Posterior cingulate gyrus (tissue), 11 donors: Measurements from ENCODE around the gene CASP8.
"Not testable (repeated sequence)": the region's sequence is repeated elsewhere in the genome, so short reads cannot be mapped to it uniquely, and the experiment has no call there.

ENCODE experiments used
- DNase-seq, 10 donors: peaks; one replicate each; pipeline versions ENCODE4 v3.0.0 to v3.0.0-alpha.2; 2020 to 2021; ENCODE audit warnings: mixed read lengths in 3 of 10
- intact Hi-C: fragments of 100-400 bp; cut with DNase I; formaldehyde crosslinking; loops from one replicate; pipeline ENCODE4 v1.15.1; 2023

CASP8 gene

DNA sequence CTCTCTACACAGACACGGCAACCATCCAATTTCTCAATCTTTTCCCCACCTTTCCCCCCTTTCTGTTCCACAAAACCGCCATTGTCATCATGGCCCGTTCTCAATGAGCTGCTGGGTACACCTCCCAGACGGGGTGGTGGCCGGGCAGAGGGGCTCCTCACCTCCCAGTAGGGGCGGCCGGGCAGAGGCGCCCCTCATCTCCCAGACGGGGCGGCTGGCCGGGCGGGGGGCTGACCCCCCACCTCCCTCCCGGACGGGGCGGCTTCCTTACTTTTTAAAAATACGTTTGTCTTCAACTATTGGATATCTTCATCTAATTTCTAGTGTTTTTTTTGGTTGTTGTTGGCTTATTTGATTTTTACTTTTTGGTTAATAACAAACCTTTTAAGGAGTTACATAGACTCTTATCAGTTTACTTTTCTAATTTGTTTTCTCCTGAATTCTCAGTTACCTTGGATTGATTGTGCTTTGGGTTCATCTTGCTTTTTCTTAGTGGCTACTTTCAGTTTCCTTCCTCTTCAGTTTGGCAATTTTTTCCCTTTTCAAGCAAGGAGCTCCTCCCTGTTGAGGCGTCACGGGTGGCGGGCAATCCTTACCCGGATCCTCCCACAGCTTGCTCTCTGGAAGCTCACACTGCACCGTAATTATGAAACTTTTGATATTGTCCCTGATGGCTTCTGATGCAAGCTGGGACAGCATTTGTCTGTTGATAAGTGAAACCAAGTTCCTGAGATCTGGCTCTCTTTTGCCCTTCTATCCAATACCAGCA, 21.0 kb upstream of the CASP8 start:
- DNase-seq = not testable (repeated sequence)

DNA sequence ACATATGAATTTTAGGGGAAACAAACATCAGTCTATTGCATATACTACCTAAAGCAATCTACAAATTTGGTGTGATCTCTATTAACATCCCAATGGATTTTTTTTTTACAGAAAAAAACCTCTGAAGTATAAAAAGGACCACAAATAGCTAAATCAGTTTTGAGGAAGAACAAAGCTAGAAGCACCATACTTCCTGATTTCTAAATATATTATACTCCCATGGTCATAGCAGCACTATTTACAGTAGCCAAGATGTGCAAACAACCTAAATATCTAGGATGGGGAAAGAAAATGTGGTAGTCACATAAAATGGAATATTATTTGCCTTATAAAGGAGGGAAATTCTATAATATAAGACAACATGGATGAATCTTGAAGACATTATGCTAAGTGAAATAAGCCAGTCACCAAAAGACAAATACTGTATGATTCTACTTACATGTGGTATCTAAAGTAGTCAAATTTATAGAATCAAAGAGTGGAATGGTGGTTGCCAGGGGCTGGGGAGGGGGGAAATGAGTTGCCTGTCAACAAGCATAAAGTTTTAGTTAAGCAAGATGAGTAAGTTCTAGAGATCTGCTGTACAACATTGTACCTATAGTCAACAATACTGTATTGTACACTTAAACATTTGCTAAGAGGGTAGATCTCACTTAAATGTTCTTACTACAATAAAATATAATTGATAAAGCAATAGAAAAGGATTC, 17.6 kb upstream of the CASP8 start:
- intact Hi-C loops = no loop called here
- no peak for DNase-seq

More for the DNA sequence above, 21.0 kb upstream of the CASP8 start:
- intact Hi-C loops = loop anchor here (2.0 kb wide), 1 partner anchor 125 kb away; no protein-coding TSS in a partner anchor

DNA sequence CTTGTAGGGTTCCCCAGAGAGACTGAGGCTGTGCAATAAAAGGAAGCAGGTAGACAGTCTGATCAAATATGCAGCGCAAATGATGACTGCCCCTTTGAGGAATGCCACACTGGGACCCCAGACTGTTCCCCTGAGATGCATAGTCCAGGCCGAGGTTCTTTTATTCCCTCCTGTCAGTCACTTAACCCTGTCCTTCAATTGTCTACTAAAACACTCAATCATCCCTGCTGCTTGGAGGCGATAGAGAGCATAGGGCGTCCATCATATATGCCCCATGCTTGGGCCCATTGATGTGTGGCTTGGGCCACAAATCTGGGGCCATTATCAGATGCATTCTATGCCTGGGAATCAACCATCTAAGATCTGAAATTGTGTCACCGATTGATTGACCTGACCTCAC, 15.5 kb upstream of the CASP8 start:
- intact Hi-C loops = no loop called here
- no peak for DNase-seq

DNA sequence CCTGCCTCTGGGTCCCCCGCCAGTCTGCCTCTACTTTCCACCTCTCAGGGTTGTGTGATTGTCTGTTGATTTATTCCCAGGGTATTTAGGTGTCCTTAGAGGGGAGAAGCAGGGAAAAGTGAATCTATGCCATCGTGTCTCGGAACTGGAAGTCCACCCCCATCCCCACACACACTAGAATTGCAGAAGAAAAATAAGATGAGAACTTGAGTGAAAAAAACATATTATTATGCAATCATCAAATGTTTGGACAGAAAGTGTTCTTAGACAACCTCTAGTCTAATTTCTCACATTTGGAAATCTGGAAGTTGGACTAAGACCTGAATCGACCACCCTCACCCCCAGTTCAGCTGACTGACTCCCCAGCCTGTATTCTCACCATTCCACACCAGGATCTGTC, 14.1 kb upstream of the CASP8 start:
- intact Hi-C loops = no loop called here

DNA sequence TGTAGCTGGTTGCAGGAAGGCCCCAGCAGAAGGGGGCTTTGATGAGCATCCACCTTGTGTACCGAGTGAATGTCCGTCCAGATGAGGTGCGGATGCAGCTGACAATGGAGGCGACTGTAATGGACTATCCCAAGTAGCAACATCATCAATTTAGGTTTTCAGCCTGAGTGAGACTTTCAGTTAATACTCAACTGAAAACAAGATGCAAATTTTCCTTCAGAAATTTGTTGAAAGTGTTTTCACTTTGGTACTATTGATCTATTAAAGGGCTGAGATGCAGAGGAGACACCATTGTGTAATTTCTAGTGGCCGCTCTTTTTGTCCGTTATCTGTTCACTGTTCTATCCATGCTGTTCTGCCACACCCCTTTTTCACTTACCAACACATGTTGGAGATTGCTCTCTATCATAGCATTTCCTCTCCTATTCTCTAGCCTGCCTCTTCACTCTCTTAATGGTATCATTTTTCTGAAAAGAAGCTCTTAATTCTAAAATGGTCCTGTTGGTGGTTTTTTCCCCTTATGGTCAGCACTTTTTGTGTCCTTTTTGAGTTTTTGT, 12.0 kb upstream of the CASP8 start:
- no peak for DNase-seq
- intact Hi-C loops = no loop called here

More for the DNA sequence above, 14.1 kb upstream of the CASP8 start:
- DNase-seq = no peak

DNA sequence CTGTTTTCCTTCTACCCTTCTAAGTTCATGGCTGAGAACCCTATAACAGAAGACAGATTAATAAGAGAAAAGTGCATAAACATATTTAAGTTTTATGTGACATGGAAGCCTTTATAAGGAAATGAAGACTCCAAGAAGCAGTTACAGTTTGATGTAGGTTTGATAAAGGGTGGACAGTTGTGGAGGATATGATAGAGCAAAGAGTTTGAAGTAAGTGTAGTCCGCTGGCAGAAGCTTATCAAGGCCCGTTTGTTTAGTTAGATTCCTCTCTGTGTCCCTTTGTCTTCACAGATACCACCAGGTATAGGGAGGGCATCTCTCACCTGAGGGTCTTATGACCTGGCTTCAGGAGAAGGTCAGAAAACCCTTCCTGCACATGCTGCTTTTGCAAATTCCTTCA, 10.4 kb upstream of the CASP8 start:
- no peak for DNase-seq
- intact Hi-C loops = no loop called here

DNA sequence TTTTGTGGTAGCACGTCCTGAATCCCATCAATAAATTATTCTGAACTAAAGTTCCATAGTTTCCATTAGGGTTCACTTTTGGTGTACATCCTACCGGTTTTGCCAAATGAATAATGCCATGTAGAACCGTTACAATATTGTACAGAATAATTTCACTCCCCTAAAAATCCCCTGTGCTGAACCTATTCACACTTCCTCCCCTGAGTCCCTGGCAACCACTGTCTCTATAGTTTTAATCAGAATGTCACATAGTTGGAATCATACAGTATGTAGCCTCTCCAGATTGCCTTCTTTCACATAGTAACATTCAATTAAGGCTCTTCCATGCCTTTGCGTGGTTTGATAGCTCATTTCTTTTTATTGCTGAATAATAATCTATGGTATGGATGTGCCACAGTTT, 9.6 kb upstream of the CASP8 start:
- intact Hi-C loops = no loop called here
- no peak for DNase-seq

DNA sequence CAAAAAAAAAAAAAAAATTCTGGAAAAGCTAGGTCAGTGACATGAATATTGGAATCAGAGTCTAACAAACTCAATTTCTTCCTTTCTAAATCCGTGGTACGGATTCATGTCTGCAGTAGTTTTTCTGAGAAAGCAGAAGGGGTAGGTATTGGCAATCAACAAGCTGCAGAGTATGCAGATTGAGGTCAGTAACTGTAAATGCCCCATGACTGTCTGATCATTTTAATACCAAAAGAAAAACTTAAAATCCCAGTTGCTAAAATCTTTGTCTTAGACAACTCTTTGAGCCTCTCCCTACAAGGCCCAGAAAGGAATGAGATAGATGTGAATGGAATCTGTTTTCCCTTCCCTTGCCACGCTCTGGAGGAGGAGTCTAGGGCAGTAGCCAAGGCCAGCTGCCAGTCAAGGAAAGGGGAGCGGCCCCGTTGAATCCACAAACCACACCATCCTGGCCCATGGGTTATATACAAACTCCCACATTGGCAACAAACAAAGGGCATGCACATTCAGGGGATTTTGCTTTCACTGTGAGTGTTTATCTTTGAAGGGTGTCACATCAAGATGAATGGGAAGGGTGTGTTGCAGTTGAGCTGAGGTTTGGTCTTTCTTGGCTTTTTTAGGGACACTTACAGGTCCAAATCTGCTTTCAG, 6.1 kb upstream of the CASP8 start:
- DNase-seq = no peak

DNA sequence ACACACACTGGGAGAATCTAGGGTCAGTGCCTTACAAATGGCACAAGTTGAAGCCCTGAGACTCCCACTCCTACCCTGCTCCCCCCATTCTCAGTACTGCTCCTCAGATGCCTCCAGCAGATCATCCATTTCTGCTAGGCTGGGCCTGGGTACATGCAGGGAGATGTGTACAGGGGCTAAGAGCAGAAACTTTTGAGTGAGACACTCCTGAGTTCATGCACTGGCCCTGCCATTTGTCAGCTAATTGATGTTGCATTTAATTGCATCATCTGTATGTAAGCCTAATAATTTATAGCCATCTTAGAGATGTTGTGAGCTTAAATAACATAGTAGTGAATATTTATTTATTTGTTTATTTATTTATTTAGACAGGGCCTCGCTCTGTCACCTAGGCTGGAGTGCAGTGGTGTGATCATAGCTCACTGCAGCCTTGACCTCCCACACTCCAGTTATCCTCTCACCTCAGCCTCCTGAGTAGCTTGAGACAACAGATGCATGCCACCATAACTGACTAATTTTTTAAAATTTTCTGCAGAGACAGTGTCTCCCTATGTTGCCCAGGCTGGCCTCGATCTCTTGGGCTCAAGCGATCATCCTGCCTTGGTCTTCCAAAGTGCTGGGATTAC, 4.8 kb upstream of the CASP8 start:
- intact Hi-C loops = no loop called here
- DNase-seq = no peak

More for the DNA sequence above, 6.1 kb upstream of the CASP8 start:
- intact Hi-C loops = no loop called here

DNA sequence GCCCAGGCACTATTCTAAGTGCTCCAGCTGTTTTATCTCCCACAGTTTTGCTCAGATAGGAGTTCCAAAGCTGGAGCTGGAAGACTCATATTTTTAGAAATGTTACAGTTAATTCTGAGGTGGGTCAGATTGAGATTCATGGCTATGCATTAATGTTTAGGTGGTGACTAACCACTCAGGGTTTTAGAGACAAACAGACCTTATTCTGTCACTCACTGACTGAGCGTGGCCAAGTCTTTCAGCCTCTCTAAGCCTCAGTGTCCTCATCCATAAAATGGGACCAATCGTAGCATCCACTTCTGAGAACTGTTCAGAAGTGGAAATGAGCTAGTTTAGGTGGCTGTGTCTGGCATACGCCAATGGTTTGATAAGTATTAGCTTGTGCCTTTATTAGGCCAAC, 4.3 kb upstream of the CASP8 start:
- no peak for DNase-seq
- intact Hi-C loops = no loop called here

DNA sequence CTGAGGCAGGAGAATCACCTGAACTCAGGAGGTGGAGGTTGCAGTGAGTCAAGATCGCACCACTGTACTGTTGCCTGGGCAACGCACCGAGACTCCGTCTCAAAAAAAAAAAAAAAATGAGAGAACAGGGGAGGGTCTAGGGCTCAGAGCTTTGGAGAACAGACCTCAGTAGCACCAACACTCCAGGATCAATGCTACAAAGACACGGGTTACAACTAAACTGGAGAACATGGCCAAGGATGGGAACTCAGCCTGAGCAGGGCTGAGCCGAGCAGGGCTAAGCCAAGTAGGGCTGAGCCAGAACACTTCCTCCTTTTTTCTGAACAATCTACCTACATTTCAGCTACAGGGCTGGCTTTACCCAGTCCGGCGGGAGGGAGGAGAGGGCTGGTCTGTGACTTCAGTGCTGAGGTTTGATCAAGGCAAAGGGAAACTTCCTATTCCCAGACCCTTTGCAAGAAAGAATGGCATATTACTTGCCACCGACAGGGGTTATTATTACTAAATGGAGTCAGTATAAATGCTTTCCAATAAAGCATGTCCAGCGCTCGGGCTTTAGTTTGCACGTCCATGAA, 2.9 kb upstream of the CASP8 start:
- intact Hi-C loops = no loop called here
- DNase-seq = no peak

DNA sequence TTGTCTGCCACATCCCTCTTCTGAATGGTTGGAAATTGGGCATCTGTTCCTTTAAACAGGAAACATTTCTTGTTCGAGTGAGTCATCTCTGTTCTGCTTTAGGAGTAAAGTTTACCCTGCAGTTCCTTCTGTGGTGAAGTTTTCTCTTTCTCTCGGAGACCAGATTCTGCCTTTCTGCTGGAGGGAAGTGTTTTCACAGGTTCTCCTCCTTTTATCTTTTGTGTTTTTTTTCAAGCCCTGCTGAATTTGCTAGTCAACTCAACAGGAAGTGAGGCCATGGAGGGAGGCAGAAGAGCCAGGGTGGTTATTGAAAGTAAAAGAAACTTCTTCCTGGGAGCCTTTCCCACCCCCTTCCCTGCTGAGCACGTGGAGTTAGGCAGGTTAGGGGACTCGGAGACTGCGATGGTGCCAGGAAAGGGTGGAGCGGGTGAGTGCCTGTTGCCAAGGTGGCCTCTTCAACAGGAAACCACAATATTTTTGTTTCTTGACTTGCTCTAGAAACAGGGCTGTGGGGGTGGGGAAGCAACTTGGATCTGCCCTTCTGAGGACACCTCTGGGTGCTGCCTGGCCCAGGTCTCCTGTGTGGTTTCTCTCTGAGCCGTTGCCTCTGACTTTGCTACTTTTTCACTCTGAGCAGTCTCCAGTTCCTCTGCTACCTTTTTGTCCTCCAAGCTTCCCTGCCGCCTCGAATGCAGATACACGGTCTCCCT, 2.2 kb upstream of the CASP8 start:
- intact Hi-C loops = no loop called here
- no peak for DNase-seq

DNA sequence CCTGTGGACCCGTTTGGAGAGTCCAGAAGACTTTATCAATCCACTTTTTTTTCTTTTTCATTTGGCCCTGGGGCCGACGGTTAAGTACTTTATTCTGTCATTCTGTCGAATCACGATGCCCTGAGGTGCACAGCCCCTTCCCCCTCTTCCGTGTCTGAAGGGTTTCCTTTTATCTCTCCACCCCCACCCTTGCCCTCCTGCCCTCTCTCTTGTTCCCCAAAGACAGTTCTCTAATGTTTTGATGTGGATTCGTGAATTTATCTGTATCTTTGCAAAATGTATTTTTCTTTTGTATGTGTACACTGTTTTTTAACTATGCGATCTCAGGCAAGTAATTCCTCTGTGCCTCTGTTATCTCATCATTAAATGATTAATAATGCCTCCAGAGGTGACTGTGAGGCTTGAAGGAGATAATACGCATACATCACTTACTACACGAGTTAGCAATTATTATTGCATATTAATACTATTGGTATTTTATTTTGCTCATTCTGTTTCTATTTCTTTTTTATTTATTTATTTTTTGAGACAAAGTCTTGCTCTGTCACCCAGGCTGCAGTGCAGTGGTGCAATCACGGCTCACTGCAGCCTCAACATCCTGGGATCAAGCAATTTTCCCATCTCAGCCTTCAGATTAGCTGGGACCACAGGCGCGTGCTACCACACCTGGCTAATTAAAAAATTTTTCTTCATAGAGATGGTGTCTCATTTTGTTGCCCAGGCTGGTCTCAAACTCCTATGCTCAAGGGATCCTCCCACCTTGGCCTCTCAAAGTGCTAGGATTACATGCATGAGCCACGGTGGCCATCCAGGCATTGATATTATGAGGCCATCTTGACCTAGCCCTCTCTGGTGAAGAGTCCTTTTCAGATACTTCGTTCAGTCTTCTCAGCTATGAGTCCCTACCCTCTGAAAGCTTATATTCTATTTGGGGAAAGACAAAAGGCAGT, 1.4 kb upstream of the CASP8 start:
- no peak for DNase-seq
- intact Hi-C loops = no loop called here

DNA sequence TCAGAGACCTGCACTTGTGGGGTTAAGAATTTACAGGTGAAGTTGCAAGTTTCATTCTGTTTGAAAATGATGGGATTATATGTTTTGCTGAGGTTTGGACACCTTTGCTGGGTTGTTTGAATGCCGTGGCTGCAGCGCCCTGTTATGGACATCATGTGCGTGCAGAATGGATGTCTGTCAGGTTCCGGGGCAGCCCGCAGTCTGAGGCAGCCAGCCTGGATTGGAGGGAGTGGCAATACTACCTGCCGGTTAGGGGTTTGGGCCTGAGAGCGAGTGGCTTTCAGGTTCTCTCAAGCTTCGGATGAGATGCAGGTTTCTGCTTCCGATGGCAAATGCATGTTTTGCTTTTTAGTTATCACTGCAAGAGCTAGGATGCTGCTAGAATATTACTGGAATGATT, 1.1 kb downstream of the CASP8 start:
- DNase-seq = peak in 1 of 10 donors; percentile 67
- intact Hi-C loops = no loop called here

DNA sequence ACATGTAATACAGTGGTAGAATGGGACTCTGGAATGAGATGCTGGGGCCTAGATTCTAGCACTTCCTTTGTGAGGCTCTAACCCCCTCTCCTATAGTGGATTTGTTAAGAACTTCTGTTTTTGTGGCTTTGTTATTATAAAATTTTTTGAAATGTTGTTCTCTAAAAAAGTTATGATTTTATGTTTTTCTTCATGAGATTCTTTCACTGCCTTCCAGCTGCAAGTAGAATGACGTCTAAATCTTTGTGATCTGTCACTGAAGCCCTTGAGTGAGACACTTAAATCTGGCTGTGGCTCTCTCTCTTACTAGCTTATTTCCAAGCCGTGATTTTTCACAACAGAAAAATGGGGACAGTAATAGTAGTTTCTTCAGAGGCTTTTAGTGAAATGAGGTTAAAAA, 1.6 kb downstream of the CASP8 start:
- intact Hi-C loops = no loop called here
- DNase-seq = no peak

DNA sequence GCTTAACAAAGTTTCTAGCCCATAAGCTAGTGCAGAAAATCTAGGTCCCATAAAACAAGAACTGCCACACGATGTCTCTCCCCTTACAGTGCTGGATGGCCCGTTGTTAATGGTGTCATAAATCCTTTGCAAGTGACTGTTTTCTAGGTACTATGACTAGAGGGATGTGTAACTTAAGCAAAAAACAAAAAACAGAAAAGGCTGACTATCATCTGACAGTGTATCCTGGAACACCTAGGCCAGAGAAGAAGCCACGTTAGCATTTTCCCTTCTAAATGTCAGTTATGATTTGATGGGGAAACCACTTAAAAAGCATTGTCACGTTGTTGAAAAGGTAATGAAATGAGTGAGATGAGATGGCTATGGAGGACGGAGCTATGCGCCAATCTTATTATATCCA, 2.4 kb downstream of the CASP8 start:
- intact Hi-C loops = no loop called here
- DNase-seq = no peak

DNA sequence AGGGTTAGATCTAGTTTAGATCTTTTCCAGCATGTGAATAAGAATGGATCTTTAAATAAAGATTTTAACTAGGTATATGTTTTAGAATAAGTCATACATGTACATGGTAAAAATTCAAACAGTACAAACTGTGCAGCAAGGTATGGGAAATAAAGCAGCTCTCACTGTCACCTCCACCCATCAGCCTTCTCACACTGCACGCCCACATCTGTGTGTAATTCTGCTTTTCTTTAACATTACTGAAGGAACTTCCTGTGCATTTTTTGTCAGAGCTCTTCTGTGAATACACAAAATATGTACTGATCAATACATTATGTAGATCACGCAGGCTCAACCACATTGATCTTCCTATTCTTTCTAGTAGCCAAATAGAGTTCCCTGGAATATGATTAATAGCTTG, 3.4 kb downstream of the CASP8 start:
- intact Hi-C loops = no loop called here
- DNase-seq = no peak

DNA sequence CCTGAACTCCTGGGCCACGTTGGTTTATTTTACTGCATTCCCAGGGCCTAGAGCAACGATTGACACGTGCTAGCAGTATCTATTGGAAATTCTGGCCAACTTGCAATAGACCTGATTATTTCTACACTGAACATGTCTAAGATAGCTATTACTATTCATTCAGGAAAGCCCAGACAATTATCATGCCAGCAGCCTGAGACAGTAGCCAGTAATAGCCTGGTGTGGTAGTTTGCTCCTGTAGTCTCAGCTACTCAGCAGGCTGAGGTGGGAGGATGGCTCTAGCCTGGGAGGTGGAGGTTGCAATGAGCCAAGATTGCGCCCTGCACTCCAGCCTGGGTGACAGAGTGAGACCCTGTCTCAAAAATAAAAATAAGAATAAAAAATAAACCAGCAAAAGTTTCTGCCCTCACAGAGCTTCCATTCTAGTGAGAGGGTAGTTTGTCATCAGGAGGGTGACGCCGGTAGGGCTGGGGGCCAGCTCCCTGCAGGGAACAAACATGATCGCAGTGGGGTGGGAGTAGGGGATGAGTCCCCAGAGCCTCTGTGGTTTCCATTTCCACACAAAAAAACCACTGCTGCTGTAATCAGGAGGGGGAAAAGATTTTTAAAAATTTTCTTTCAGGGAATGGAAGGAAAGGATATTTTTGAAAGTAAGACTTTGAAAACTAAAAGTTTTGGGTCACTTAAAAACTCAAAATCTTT, 4.3 kb downstream of the CASP8 start:
- intact Hi-C loops = no loop called here
- DNase-seq = no peak
